Stomach (tissue), 9 donors: ENCODE results near the gene CCDC183. TPM values are rescaled to one million over a fixed set of nuclear protein-coding genes. Genes with fewer than 3 reads are reported as not detected.
"Not testable (repeated sequence)": the region's sequence is repeated elsewhere in the genome, so short reads cannot be mapped to it uniquely, and the experiment has no call there.

Source experiments
- DNase-seq, 2 donors: peaks; one replicate each; pipeline versions ENCODE4 v3.0.0 to v3.0.0-alpha.2; 2013 to 2019
- H3K27ac ChIP-seq, 5 donors: fragments of 200-600 bp in 4 of 5; sonication (generic) in 4 of 5; one replicate each; pipeline ENCODE4 v1.5.1; 2013 to 2019; ENCODE audit warnings: mild to moderate bottlenecking in 1 of 5, moderate library complexity in 1 of 5
- H3K27me3 ChIP-seq, 3 donors: fragments of 200-600 bp; sonication (generic); one replicate each; pipeline ENCODE4 v1.5.1; 2017 to 2019; ENCODE audit warnings: mixed run types in 1 of 3
- H3K36me3 ChIP-seq, 4 donors: fragments of 200-600 bp; sonication (generic); 1 replicate in 3 of 4; 2 replicates in 1 of 4; pipeline ENCODE4 v1.5.1; 2016 to 2019
- H3K4me1 ChIP-seq, 4 donors: fragments of 200-600 bp; sonication (generic); one replicate each; pipeline ENCODE4 v1.5.1; 2016 to 2019
- H3K4me3 ChIP-seq, 4 donors: fragments of 200-600 bp; sonication (generic) in 3 of 4; one replicate each; pipeline ENCODE4 v1.5.1; 2016 to 2019; ENCODE audit warnings: mild to moderate bottlenecking in 1 of 4
- H3K9me3 ChIP-seq, 4 donors: fragments of 200-600 bp; sonication (generic); one replicate each; pipeline ENCODE4 v1.5.1; 2016 to 2019
- EP300 ChIP-seq: sonication (generic); formaldehyde crosslinking; IDR thresholded peaks from one replicate; pipeline ENCODE4 v1.6.1; 2017; ENCODE audit warnings: antibody characterized with exemption
- POLR2A ChIP-seq, 4 donors: fragments of 450-650 bp; IDR thresholded peaks; one replicate each; pipeline ENCODE4 v1.6.1; 2016; ENCODE audit warnings: antibody characterized with exemption in 4 of 4, control low read depth in 2 of 4, mild to moderate bottlenecking in 1 of 4, moderate library complexity in 1 of 4
- POLR2AphosphoS5 ChIP-seq, 3 donors: sonication (generic); formaldehyde crosslinking; IDR thresholded peaks; one replicate each; pipeline ENCODE4 v1.6.1; 2016; ENCODE audit warnings: antibody characterized with exemption in 3 of 3
- WGBS, 5 donors: extraction: QIAGEN DNeasy Blood & Tissue Kit in 3 of 5; methylation state at CpG; one replicate each; pipeline versions ENCODE4 v1.1.5 to v1.1.7; 2013 to 2018; 5-methylcytosine and 5-hydroxymethylcytosine counted together
- intact Hi-C: fragments of 100-400 bp; cut with DNase I; formaldehyde crosslinking; loops from one replicate; pipeline ENCODE4 v1.15.1; 2023; ENCODE audit warnings: low total_unique reads
- polyA plus RNA-seq, 3 donors: library from polyadenylated mRNA; stranded (reverse); fragments of 200-250 nt; gene quantifications; one replicate each; pipeline ENCODE4 v1.2.3, GENCODE V29; 2013
- total RNA-seq, 5 donors: library from RNA; depleted of rRNA; stranded (reverse); fragments of >200 nt; gene quantifications; one replicate each; pipeline versions ENCODE4 v1.1.0 to v1.2.3, GENCODE V29; 2014 to 2016
- TF ChIP-seq, protein P1 (sequence below), 7 experiments: fragments of 450-650 bp in 4 of 7; fragments of 200-600 bp in 3 of 7; sonication (generic) in 3 of 7; IDR thresholded peaks; one replicate each; pipeline ENCODE4 v1.5.1; 2016 to 2019; ENCODE audit warnings: antibody characterized with exemption in 7 of 7, control low read depth in 2 of 7, mild to moderate bottlenecking in 1 of 7
- donor health status: healthy with polysubstance abuse.
- donor health status: Bipolar disorder and iron deficiency.
- donor health status: healthy.

The CCDC183 gene
- total and polyA plus RNA-seq, 8 donors: 1.2 to 53.0 (median 4.7) TPM

DNA sequence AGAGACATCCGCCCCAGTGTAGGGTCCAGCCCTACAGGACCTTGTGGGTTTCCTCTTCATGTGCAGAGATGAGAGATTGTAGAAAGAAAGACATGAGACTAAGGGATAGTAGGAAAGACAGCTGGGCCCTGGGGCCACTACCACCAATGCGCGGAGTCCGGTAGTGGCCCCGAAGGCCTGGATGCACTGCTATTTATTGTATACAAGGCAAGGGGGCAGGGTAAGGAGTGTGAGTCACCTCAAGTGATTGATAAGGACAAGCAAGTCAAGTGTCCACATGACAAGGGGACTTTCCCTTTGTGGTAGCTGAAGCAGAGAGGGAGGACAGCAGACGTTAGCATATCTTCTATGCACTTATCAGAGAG is 11.2 kb upstream of the CCDC183 start:
- peak in 1 of 2 donors; percentile 57 for DNase-seq
- Histone ChIP-seq H3K27ac (no peak overlapping the region), H3K36me3 (no peaks in the 10 kb centered on the region), H3K4me1 (peaks cover 8 to 27% (median 24%) of the 10 kb centered on the region in 4 donors), H3K27me3 (no peaks in the 10 kb centered on the region), H3K9me3 (no peaks in the 10 kb centered on the region), H3K4me3 (no peak overlapping the region)
- intact Hi-C loops: loop anchor here (5.0 kb wide), 1 partner anchor 252 kb away; no protein-coding TSS in a partner anchor
- WGBS, 5 donors: 64 to 79% (median 73%) methylated on average over 6 of the region's 6 CpGs
- TF ChIP-seq POLR2AphosphoS5 (IDR thresholded peaks at IDR 0.05) (no peak), EP300 (no peak), POLR2A (IDR thresholded peaks at IDR 0.05) (no peak)
- TF ChIP-seq, protein P1, sequence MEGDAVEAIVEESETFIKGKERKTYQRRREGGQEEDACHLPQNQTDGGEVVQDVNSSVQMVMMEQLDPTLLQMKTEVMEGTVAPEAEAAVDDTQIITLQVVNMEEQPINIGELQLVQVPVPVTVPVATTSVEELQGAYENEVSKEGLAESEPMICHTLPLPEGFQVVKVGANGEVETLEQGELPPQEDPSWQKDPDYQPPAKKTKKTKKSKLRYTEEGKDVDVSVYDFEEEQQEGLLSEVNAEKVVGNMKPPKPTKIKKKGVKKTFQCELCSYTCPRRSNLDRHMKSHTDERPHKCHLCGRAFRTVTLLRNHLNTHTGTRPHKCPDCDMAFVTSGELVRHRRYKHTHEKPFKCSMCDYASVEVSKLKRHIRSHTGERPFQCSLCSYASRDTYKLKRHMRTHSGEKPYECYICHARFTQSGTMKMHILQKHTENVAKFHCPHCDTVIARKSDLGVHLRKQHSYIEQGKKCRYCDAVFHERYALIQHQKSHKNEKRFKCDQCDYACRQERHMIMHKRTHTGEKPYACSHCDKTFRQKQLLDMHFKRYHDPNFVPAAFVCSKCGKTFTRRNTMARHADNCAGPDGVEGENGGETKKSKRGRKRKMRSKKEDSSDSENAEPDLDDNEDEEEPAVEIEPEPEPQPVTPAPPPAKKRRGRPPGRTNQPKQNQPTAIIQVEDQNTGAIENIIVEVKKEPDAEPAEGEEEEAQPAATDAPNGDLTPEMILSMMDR (IDR thresholded peaks at IDR 0.05): no peak

DNA sequence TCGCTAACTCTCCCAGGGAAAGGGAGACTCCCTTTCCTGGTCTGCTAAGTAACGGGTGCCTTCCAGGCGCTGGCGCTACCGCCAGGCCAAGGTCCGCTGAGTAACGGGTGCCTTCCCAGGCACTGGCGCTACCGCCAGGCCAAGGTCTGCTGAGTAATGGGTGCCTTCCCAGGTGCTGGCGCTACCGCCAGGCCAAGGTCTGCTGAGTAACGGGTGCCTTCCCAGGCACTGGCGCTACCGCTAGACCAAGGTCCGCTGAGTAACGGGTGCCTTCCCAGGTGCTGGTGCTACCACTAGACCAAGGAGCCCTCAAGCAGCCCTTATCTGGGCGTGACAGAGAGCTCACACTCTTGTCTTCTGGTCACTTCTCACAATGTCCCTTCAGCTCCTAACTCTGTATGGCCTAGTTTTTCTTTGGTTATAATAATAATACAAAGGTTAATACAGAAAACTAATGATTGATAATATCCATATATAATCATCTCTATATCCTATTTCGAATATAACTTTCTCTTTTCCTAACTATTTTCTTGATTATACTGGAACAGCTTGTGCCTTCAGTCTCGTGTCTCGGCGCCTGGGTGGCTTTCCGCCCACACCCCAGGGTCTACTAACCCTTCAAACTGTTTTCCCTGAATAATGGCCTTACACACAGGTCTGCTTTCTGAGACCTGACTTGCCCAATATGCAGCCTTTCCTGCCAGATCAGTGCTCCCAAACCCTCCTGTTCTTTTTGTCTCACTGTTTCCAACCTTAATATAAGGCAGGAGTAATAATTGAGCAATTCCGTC is 10.4 kb upstream of the CCDC183 start:
- intact Hi-C loops: loop anchor here (5.0 kb wide), 1 partner anchor 252 kb away; no protein-coding TSS in a partner anchor
- not testable (repeated sequence) for H3K4me3 ChIP-seq, H3K36me3 ChIP-seq, H3K9me3 ChIP-seq, H3K27me3 ChIP-seq, DNase-seq
- WGBS, 5 donors: 69 to 87% (median 81%) methylated on average over 11 to 23 of the region's 23 CpGs
- peak overlapping the region in 1 of 5 donors; percentile 29 for H3K27ac ChIP-seq
- H3K4me1 ChIP-seq: peaks cover 14 to 34% (median 31%) of the 10 kb centered on the region in 4 donors

DNA sequence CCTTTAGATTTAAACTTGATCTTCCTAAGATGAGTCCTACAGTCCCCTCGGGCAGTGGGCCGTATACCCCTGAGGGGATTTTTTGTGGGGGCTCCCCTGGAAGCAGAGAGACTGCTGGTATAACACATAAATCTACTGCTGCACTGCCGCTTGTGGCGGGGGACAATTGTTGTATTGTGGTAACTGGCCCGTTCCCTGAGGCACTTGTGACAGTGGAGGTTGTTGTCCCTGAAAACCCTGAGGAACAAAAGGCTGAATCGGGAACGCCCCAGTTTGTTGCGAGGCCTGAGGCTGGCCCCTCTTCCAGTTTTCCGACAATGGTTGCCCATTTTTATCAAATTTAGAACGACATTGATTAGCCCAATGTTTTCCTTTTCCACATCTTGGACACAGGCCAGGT is 9.7 kb upstream of the CCDC183 start:
- Histone ChIP-seq H3K27me3 (no peaks in the 10 kb centered on the region), H3K4me3 (no peak overlapping the region), H3K27ac (no peak overlapping the region), H3K9me3 (no peaks in the 10 kb centered on the region), H3K4me1 (peaks cover 14 to 36% (median 33%) of the 10 kb centered on the region in 4 donors), H3K36me3 (no peaks in the 10 kb centered on the region)
- intact Hi-C loops: loop anchor here (5.0 kb wide), 1 partner anchor 251 kb away; no protein-coding TSS in a partner anchor
- WGBS, 5 donors: 40 to 67% (median 45%) methylated on average over 10 of the region's 10 CpGs
- TF ChIP-seq EP300 (no peak), POLR2A (IDR thresholded peaks at IDR 0.05) (no peak), POLR2AphosphoS5 (IDR thresholded peaks at IDR 0.05) (no peak)
- TF ChIP-seq, protein P1 (IDR thresholded peaks at IDR 0.05): no peak
- DNase-seq: no peak

DNA sequence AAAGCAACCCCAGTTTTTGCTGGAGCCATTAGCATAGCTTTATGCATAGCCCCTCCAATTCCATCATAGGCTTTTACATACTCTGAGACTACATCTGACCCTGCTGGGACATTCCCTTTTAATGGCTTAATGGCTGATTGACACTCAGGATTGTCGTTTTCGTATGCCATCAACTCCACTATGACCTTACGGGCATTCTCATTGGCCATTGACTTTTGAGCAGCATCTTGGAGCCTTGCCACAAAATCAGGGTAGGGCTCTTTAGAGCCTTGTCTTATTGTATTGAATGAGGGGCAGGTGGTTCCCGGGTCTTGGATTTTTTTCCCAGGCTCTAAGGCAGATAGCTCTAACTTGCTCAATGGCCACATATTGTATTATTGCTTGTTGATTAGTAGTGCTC is 9.2 kb upstream of the CCDC183 start:
- H3K27ac ChIP-seq, H3K27me3 ChIP-seq, H3K9me3 ChIP-seq, H3K36me3 ChIP-seq, DNase-seq, H3K4me3 ChIP-seq: not testable (repeated sequence)
- intact Hi-C loops: loop anchor here (5.0 kb wide), 1 partner anchor 250 kb away; no protein-coding TSS in a partner anchor
- peaks cover 17 to 42% (median 38%) of the 10 kb centered on the region in 4 donors for H3K4me1 ChIP-seq
- WGBS, 5 donors: 13 to 34% (median 26%) methylated on average over 4 of the region's 4 CpGs

DNA sequence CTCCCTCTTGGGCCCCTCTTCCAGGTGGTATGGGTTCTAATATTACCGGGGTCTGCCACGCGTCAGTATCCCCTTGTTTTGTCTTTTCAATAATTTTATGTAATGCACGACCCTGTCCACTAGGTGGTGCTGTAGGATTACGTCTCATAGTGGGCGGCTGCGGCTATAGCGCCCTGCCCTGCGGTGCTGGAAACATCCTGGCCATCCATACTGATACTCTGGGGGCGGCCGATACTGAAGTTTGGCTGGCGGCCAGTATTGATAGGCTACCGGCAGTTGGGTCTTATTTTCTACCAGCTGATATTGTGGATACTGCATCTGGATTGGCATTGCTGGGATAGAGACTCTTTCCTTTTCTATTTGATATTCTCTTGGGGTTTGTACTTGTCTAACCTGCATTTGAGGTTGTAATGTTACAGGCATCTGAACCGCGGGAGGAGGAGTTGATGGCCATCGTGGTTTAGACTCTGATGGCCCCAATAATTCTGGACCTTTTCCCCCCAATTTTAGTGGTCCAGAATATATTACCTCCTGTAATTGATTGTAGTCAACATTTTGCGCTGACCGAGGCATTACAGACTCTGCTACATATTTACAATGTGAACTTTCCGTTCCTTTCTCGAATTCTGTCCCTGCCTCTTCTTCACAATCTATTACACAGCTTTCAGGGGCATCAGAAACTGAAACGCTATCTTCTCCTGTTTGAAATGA is 8.3 kb upstream of the CCDC183 start:
- no peak overlapping the region for H3K4me3 ChIP-seq
- 10 to 18% (median 13%) methylated on average over 21 of the region's 21 CpGs for WGBS, 5 donors

DNA sequence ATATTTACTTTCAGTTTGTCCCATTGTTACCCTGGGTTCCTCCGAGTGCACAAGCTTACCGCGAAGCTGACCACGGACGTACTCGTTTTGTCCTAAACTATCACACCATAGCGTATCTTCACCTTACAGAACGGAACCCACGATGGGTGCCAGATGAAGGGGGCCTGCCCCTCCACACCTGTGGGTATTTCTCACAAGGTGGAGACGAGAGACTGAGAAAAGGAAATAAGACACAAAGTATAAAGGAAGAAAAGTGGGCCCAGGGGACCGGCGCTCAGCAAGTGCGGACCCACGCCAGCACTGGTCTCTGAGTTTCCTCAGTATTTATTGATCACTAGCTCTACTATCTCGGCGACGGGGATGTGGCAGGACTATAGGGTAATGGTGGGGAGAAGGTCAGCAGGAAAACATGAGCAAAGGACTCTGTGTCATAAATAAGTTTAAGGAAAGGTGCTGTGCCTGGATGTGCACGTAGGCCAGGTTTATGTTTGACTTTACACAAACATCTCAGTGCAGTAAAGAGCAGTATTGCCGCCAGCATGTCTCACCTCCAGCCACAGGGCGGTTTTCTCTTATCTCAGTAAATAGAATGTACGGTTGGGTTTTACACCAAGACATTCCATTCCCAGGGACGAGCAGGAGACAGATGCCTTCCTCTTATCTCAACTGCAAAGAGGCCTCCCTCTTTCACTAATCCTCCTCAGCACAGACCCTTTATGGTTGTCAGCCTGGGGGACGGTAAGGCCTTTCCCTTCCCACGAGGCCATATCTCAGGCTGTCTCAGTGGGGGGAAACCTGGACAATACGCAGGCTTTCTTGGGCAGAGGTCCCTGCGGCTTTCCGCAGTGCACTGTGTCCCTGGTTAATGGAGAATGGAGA is 7.3 kb upstream of the CCDC183 start:
- H3K4me3 ChIP-seq: not testable (repeated sequence)
- 32 to 56% (median 42%) methylated on average over 27 of the region's 27 CpGs for WGBS, 5 donors
- peaks cover 22 to 58% (median 52%) of the 10 kb centered on the region in 4 donors for H3K4me1 ChIP-seq

More for the DNA sequence above, 8.3 kb upstream of the CCDC183 start:
- H3K36me3 ChIP-seq: peaks cover 0 to 7% (median 4%) of the 10 kb centered on the region in 4 donors
- peak overlapping the region in 2 of 5 donors; percentile 7 to 24 for H3K27ac ChIP-seq
- peak; percentile 70 to 90 for DNase-seq
- H3K4me1 ChIP-seq: peaks cover 22 to 50% (median 47%) of the 10 kb centered on the region in 4 donors
- intact Hi-C loops: loop anchor here (5.0 kb wide), 1 partner anchor 249 kb away; no protein-coding TSS in a partner anchor
- no peaks in the 10 kb centered on the region for H3K27me3 ChIP-seq
- no peaks in the 10 kb centered on the region for H3K9me3 ChIP-seq
- TF ChIP-seq POLR2A (IDR thresholded peaks at IDR 0.05): no peak
- TF ChIP-seq, protein P1 (IDR thresholded peaks at IDR 0.05): peak in 5 of 7 experiments; percentile 60 to 90 (median 87)
- TF ChIP-seq POLR2AphosphoS5 (IDR thresholded peaks at IDR 0.05): peak in 1 of 3 donors; percentile 55
- TF ChIP-seq EP300: no peak

More for the DNA sequence above, 7.3 kb upstream of the CCDC183 start:
- DNase-seq: peak in 1 of 2 donors; percentile 59
- not testable (repeated sequence) for H3K27me3 ChIP-seq, H3K9me3 ChIP-seq
- peaks cover 0 to 16% (median 10%) of the 10 kb centered on the region in 4 donors for H3K36me3 ChIP-seq
- peak overlapping the region; percentile 7 to 91 (median 47) for H3K27ac ChIP-seq
- intact Hi-C loops: loop anchor here (5.0 kb wide), 1 partner anchor 248 kb away; no protein-coding TSS in a partner anchor
